HG02623 (cell line): ENCODE measurements around the gene TPRG1.

Experiments
- ATAC-seq: cut with Tn5 transposase; IDR thresholded peaks from one replicate; pipeline ENCODE4 v1.9.1; 2021; ENCODE audit warnings: moderate library complexity; ENCODE audit not compliant: unreplicated experiment

Gene TPRG1

DNA sequence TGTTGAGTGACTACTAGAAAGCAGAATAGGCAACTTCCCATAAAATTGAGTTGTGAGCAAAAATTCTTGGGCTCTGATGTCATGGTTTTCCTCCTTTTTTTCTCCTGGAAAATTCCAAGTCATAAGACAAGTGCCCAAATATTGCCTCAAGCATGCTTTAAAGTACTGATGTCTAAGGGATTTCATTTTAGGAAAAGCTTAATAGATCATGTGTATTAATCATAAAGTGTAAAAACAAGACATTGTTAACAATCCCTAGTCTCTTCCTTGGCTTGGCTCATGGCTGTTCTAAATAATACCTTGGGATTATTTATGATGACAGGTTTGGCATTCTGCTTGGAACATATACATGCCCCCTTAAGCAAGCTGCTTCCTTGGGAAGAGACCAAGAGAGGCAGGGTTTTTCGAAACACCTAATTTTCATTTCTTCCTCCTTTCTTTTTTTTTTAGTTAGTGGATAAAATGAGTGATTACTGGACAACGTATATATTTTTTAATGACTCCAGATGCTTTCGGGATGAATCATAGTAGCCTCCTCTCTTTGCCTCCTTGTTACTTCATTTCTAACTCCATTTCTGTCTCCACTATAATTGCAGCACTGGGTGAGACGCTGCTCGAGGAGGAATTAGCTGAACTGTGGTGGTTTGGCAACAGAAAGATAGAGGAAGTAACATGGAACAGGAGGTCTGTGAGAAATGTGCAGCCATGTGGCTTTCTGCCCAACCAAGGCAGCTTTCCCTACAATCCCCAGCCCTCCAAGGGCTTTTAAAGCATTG, 104.9 kb downstream of the TPRG1 start:
- ATAC-seq, result no peak

DNA sequence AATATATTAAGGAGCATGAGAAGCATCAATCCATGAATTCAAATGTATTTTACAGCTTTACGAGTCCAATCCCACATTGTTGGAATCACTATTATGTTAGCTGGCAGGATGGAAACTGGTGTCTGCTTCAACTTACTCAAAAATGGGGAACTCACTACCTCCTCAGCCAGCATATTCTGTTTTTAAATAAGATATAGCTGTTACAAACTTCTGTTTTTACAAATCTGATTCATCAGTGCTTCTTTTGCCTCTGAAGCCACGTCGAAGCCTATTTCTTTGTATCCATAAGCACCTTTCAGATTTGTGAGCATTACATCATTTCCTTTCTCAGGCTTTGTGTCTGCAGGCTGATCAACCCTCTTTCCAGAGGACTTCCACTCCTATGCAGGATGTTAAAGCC, 105.9 kb downstream of the TPRG1 start:
- ATAC-seq, result no peak

DNA sequence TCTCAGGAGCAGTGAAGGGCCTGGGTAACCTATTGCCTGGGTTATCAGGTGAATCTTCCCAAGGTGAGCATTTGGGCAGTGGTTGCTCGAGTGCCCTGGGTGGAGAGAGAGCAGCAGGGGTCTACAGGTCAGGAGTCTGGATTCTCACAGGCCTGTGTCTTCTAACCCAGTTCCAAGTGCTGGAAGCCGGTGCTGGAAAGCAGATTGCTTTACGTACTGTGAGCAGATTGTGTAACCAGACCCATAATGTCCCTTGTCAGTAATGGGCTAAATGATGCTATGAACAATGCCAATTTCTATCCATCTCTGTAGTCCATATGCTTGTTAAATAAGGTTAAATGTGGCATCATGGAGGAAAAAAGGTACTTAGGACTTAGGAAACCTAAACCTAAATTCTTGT, 106.5 kb downstream of the TPRG1 start:
- no peak for ATAC-seq

DNA sequence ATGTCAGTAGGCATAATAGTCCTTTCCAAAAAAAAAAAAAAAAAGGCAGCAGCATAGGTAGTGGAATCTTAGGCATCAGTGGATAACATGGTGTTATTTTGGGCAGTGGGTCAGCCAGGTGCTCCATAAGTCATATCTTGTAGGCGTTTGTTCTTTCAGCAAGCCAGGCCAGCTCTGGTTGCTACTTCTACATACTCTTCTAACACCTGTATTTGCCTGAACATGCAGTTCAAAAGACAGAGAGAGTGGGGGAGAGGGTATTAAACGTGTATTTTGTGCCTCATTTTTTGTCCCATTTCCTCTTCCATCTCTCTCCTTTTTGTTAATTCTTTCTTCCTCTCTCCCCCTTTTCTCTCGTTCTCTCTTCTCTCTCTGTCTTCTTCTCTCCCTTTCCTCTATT, 110.4 kb downstream of the TPRG1 start:
- ATAC-seq, result no peak

DNA sequence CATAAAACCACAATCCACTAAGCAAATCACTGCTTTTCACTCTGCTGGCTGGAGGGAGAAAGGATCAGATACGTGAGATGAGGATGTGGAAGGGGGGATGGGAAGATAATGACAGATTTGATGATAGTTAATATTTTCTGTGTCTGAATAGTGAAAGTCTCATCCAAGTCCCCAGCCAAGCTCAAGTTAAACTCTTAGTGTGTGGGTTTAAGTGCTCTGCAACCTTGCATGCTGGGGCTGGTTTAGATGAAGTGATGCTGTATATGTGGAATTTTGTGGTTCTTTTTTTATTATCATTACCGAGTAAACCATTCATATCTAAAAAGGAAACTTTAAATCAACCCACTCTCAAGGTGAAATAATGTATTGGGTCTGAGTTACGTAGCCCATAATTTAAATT, 111.0 kb downstream of the TPRG1 start:
- no peak for ATAC-seq

DNA sequence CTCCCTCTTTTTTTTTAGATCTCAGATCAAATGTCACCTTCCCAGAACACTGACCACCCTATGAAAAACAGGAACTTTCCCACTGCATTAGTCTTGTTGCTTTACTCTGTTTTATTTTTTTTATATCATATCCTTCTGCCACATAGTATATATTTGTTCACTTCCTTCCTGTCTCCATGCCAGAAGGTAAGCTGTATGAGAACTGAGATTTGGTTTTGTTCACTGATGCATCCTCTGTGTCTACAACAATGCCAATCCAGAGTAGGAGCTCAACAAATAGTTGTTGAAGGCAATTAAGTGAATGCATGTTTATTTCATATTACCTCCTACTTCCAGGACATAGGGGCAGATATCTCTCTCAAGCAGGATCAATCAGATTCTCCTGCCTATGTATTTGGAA, 114.4 kb downstream of the TPRG1 start:
- ATAC-seq, result no peak

DNA sequence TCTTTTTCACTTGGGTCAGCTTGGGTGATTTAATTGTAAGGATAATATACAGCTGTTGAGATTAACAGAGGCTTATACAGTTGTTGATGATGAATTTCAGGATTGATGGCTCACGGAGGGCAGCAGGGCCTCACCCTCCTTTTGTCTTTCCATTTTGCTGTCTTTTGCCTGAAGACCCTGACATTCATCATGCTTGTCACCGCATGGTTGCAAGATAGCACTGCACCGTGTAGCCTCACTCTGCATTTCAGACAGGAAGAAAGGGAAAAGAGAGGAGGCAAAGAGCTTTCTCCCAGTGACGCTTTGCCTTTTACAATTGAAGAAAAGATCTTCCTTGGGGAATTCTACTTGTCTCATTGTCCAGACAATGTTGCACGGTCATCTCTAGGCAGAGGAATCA, 115.1 kb downstream of the TPRG1 start:
- no peak for ATAC-seq

DNA sequence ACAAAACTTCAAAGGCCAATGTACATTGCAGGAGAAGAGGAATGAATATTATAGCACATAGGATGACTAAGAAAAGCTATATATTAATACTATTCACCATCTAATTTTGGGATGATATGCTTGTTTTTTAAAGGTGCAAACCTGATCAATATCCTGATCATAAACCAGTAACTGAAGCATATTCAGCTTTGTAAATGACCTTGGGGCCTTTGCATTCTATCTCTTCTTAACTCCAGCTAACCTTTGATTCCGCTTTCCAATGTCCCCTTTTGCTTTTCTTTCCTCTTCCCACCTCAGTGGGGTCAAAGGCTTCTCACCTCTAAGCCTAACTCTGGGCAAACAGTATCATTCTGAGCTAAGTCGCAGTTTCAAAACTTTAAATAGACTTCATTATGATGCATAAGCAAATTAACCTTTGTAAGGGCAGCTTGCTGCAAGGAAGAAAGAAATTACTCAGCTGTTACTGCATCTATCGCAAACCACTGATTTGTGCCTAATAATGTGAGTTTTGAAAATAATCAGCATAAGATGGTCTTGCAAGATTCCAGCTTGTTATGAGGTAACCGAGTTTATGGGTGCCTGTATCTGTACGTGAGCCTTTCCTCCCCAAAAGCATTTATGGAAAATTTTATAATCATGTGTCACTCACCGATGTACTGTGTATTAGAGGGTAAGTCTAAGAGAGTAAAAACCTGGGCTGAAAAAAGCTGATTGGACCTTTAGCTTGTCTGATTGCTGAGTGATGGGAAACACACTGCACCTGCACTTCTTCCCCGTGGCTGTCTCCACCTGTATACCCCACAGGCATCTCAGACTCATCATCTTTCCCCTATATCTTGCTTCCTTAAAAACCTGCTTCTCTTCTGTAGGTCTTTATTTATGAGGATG, 116.8 kb downstream of the TPRG1 start:
- ATAC-seq, result peak; percentile 91

DNA sequence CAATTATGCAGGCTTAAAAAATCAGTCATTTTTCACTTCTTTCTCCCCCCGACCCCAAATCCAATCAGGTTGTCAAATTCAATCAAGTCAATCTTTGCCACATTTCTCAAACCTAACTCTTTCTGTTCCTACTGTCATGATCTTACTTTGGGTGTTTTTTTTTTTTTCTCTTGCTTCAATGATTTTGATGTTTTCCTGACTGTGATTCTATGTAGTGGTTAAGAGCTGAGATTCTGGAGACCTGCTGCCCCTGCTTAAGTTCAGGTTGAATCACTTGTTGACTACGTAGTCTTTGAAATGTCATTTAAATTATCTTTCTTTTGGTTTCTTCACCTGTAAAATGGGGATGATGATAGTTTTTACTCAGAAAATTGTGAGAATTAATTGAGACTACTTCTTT, 117.5 kb downstream of the TPRG1 start:
- no peak for ATAC-seq

DNA sequence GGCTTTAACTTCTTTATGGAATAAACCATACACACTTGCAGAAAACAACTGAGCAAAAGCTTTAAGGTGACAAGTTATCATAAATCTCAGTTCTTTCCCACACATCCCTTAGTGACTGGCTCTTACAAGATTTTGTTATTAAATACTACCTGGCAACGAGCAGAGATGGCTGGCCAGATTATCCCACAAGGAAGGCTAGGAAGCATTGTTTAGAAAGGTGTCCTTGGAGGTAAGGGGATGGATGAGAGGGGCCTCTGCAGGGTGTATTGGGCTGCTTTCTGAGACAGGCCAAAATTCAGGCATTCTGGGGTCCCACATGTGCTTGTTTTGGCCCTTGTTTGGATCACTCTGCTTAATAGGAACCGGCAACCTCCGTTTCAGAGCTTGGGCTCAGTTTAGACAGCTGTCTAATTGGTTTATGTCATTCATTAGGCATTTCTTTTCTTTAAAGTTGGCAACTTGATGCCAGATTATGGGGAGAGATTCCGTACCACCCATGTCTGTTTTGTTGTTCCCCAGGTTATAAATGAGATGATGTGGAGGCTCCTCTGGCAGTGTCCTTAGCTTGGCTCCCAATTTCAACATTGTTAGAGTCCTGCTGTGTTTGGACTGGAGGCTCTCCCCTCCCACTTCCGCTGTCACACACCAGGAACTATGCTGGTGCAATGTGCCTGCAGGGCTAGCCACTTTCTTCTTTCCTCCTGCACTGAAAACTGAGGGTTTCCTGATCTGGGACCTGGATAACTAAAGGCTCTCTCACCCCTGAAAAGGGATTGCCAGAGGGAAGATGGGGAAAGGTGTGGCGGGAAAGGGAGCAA, 121.1 kb downstream of the TPRG1 start:
- ATAC-seq, result no peak

DNA sequence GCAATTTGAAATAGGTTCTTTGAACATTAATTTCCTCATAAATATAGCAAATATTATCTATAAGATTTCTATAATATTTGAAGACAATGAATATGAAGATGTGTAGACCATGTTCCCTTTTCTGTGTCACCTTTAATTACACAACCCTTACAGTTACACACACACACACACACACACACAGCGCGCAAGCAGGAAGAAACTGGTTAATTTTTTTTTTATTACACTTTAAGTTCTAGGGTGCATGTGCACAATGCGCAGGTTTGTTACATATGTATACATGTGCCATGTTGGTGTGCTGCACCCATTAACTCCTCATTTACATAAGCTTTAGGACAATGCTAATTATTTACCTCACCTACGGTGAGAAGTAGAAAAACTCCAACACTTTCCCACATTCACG, 122.9 kb downstream of the TPRG1 start:
- ATAC-seq, result no peak

DNA sequence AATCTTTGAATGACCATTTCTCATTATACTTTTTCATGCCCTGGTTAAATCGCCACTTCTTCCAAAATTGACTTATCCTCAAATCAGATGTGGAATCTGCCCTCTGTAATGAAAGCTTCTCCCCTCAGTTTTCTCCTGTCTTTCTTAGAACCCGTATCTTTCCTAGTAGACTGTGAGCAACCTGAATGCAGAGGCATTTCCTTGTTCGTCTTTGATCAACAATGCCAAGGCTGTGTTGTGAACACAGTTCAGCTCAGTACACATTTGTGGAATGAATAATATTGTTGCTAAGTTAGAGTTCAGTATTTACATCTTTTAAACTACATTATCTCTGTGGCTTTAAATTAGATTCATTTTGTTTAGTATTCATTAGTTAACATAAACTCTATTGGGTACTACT, 123.3 kb downstream of the TPRG1 start:
- ATAC-seq, result no peak

DNA sequence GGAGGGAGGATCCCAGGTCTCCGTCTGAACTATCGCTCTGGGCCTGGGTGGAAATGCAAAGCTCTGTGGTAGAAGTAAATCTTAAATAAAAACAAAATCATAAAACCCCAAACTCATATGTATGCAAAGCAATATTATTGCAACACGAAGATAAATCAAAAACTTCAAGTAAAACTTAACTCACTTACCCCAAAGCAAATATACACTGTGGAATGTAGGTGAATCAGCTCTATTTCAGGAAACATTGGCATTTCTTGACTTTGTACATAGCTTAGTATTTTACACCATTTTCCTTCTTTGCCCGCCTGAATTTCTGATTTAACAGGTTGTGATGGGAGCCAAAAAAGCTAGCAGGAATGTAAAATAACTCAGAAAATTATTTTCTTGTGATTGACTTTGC, 126.2 kb downstream of the TPRG1 start:
- ATAC-seq, result no peak

DNA sequence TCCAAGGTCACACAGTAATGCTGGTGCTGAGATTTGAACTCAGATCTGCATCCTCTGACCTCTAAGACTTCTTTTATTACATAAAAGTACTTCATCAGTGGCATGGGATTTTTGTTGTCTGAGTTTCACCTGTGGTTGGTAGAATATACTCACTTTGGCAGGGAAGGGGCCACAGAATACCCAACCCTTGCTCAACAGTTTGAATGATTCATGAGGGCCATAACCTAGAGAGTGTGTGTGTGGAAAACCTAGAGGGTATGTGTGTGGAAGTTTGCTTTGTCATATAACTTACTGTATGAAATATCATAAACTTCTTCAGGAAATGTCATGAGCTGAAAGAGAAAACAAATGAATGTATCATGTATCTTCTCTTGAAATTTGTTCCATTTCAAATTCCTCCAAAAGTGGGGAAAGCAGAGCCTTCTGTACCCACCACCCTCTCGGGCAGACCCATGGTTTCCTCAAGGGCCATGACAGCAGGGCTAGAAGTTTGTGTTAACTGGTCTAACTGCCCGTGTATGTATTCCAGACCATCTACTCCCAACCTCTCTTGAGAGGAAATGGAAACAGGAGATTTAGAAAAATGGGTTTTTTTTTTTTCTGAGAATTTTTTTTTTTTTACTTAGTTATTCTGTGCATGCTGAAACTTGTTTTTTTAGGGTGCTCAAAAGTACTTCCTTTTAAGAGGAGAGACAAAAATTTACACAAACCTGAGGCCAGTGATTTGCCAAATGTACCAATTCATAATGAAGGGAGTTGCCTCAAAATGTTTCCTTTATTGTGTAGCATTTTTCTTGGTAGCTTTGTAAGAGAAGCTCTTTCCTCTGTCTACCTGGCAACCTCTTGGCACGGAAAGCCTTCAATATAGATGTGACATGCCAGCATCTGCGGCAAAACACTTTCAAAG, 127.0 kb downstream of the TPRG1 start:
- ATAC-seq, result no peak

DNA sequence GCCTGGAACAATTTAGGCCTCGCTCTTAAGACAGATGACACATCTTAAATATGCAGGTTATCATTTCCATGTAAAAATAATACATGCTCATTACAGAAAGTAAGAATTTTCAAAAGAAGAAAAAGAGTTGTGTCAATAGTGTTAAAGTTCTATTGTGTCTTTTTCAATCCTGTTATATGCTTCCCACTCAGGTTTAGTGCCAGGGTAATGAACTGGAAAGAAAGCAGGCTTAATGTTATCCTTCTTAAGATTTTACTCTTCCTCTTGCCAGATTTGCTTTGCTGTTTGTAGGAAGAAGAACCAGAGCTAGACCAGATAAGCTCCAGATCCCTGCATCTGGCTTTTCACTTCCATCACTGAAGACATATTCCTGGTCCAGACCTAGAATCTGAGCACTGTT, 128.6 kb downstream of the TPRG1 start:
- no peak for ATAC-seq

DNA sequence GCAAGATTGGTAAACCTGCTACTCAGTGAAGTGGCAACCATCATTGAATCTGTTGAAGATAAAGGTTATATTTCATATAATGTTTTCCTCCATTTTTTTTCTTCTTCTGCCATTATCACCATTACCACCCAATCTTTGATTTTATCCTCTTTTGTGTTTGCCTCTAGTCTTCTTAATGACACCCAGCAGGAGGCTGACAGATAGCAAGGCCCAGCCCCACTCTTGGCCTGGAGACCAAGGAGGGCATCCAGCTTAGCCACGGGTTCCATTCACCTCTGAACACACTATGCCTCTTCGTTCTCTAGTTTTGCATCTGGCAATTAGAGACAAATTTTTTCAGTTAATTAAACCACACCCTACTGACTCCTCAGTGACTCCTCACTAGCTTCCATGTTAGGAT, 129.7 kb downstream of the TPRG1 start:
- no peak for ATAC-seq

DNA sequence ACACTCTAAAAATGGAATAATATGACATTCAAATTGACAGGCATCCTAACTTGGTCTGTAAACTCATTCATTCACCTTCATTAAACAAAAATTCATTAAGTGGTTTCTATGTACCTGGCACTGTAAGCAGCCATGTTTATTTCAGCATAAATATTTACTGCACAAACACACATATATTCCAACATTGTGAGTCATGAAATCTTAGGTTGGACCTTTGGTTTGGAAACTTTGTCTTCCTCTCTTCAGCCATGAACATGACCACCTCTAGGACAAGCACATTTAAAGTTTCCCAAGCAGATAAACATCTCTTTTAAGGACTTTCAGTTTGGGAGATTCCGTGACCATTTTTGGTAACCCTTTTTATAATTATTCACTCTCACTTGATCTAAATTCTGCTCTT, 131.8 kb downstream of the TPRG1 start:
- ATAC-seq, result no peak

DNA sequence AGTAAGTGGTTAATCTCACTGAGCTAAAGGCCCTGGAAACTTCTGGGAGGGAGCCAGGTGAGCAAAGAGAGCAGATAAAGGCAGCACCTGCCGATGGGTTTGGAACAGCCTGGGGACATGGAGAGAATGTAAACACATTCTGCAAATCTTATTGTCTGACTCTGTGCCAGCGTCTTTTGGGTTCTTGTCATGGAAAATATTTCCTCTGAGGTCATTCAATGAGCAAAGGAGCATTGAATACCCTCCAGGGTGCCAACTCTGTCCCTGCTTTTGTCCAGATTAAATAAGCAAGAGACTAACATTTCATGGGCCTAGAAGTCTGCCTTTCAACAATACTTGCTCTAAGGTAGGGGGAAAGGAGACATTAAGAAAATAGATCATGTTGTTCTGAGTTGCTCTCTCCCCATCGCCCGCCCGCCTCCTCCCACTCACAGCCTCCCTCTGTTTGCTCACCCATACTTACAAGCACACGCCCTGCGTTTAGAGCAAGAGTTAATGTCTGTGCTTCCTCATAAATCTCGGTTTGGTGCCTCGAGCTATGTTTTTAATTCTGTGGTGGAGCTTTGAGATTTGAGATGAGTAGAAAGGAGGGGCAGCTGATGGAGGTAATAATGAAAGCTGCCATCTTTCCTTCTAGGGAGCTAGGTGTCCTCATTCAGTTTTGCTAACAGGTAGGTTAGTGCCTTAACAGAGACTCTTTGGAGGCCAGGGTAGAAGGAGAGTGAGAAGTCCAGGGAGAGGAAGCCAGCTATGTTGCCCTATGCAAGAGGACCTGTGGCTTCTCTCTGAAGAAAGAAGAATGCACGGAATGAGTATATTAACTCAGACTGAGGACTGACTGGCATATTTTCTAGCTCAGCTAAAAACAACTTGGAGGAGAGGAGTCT, 132.9 kb downstream of the TPRG1 start:
- no peak for ATAC-seq

DNA sequence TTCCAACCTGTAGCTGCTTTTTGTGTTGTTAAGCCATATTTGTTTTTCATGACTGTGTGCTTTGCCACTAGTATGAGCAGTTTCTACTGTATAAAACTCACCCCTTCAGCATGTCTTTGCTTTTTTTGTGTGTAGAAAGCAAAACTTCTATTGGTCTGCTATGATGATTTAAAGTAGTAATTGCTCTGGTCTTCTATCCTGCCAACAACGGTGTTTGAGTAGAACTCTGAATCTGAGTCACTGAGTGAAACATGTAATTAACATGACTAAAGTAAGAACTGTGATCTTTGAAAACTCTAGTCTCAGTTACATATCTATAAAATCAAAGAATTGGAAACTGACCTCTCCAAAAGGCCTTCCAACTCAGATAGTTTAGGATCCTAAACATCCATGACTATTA, 133.6 kb downstream of the TPRG1 start:
- no peak for ATAC-seq
